MCF 10A (cell line): Measurements from ENCODE around the gene SPECC1L. TPM values are rescaled to one million over a fixed set of nuclear protein-coding genes. Genes with fewer than 3 reads are reported as not detected.
A peak's percentile ranks its signal among the peaks of the same experiment; 100 is the strongest.

Experiments
- BruUV-seq: library from RNA; stranded (reverse); fragments of 400-500 nt; replicated peaks from 2 replicates; lab custom pipeline; 2021; lab: Mats Ljungman, UMichigan
- CTCF ChIA-PET: fragments of 300-600 bp; sonication (Branson Sonifier 250); formaldehyde crosslinking; extraction: SDS; loops from one replicate; lab custom pipeline; 2021; ENCODE audit warnings: antibody characterized with exemption, inconsistent platforms; lab: Yijun Ruan, JAX
- POLR2A ChIA-PET: fragments of 300-600, 350-650 bp; sonication (Branson Sonifier 250); formaldehyde crosslinking; extraction: SDS; loops from one replicate; lab custom pipeline; 2020; ENCODE audit warnings: antibody characterized with exemption, inconsistent platforms; lab: Yijun Ruan, JAX
- DNase-seq: peaks from one replicate; pipeline ENCODE4 v3.0.0-alpha.2; 2018; ENCODE audit not compliant: unreplicated experiment
- H3K27ac Mint-ChIP-seq: one replicate; pipeline ENCODE4 v1.8.0; 2022; ENCODE audit warnings: mild to moderate bottlenecking, low read depth, mixed read lengths; ENCODE audit not compliant: unreplicated experiment
- H3K27me3 Mint-ChIP-seq: one replicate; pipeline ENCODE4 v1.8.0; 2022; ENCODE audit warnings: mixed read lengths; ENCODE audit not compliant: insufficient read depth, unreplicated experiment
- H3K36me3 Mint-ChIP-seq: one replicate; pipeline ENCODE4 v1.8.0; 2022; ENCODE audit warnings: mild to moderate bottlenecking, moderate library complexity, mixed read lengths; ENCODE audit not compliant: insufficient read depth, unreplicated experiment
- H3K4me1 Mint-ChIP-seq: one replicate; pipeline ENCODE4 v1.8.0; 2022; ENCODE audit warnings: mixed read lengths; ENCODE audit not compliant: insufficient read depth, unreplicated experiment
- H3K4me3 Mint-ChIP-seq: one replicate; pipeline ENCODE4 v1.8.0; 2022; ENCODE audit warnings: mild to moderate bottlenecking, moderate library complexity, mixed read lengths; ENCODE audit not compliant: unreplicated experiment
- H3K9me3 Mint-ChIP-seq: one replicate; pipeline ENCODE4 v1.8.0; 2022; ENCODE audit warnings: mixed read lengths; ENCODE audit not compliant: unreplicated experiment
- intact Hi-C: fragments of 100-400 bp; cut with micrococcal nuclease; formaldehyde crosslinking; loops from 2 replicates; pipeline ENCODE4 v1.14.1; 2022
- total RNA-seq: library from RNA; stranded (reverse); gene quantifications from 2 replicates; pipeline ENCODE4 v1.2.3, GENCODE V29; 2022
- TF ChIP-seq, protein P1 (sequence below): fragments of 200-600 bp; IDR thresholded peaks from one replicate; pipeline ENCODE4 v1.8.0; 2022; ENCODE audit warnings: antibody characterized with exemption, mild to moderate bottlenecking; ENCODE audit not compliant: unreplicated experiment

Gene SPECC1L
- total RNA-seq, 1 experiment from 2014 or later = 60.4 TPM

DNA sequence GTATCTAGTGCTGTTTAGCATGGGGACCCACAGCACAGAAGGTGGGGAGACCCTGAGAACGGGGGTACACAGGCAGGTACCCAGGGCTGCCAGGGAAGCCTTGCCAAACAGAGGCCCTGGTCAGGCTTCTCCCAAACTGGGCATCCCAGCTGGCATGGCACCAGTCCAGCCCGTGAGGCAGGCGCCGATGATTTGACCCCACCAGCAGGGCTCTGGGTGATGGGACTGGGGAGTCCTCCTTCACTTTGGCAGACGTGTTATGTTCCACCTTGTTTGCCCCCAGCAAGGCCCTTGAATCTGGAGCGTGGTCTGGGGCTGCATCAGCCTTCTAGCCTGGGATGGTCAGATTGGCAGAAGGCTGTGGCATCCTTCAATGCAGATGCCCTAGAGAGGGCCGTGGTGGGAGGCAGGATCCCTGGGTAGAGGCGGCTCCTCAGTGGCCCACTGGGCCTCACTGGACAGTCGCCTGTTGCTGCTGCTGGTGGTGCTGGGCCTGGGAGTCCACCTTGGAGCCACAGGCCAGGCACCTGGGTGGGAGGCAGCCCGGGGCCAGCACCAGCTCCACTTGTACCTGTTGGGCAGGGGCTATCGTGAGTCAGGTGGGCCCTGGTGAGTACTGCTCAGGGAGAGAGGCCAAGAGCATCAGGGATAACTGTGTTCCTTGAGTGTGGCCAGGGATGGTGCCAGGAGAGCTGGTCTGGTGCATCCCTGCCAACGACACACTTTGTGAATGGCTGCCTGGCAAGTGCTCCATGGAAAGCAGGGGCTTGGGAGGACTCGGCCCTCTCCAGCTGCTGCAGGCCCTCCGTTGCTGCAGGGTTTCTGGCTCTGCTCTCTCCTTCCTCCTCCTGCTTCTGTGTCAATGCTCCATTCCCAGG, 160.0 kb downstream of the SPECC1L start:
- Mint-ChIP-seq H3K27ac (no peak overlapping the region), H3K27me3 (peaks cover 12% of the 10 kb centered on the region), H3K4me3 (no peak overlapping the region), H3K36me3 (no peaks in the 10 kb centered on the region), H3K9me3 (no peaks in the 10 kb centered on the region), H3K4me1 (peaks cover 15% of the 10 kb centered on the region)
- ChIA-PET POLR2A (interaction anchor here (1.2 kb wide), 1 partner anchor 12 kb away, joined by 4 read pairs; no protein-coding TSS in a partner anchor), CTCF (interaction anchor here (0.7 to 1.9 kb wide), 6 partner anchors 76 to 95 kb away, joined by 3 to 7 read pairs (median 4); no protein-coding TSS in a partner anchor)
- no TSS peak for BruUV-seq
- DNase-seq = no peak
- intact Hi-C loops = no loop called here
- TF ChIP-seq, protein P1, sequence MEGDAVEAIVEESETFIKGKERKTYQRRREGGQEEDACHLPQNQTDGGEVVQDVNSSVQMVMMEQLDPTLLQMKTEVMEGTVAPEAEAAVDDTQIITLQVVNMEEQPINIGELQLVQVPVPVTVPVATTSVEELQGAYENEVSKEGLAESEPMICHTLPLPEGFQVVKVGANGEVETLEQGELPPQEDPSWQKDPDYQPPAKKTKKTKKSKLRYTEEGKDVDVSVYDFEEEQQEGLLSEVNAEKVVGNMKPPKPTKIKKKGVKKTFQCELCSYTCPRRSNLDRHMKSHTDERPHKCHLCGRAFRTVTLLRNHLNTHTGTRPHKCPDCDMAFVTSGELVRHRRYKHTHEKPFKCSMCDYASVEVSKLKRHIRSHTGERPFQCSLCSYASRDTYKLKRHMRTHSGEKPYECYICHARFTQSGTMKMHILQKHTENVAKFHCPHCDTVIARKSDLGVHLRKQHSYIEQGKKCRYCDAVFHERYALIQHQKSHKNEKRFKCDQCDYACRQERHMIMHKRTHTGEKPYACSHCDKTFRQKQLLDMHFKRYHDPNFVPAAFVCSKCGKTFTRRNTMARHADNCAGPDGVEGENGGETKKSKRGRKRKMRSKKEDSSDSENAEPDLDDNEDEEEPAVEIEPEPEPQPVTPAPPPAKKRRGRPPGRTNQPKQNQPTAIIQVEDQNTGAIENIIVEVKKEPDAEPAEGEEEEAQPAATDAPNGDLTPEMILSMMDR = no peak

DNA sequence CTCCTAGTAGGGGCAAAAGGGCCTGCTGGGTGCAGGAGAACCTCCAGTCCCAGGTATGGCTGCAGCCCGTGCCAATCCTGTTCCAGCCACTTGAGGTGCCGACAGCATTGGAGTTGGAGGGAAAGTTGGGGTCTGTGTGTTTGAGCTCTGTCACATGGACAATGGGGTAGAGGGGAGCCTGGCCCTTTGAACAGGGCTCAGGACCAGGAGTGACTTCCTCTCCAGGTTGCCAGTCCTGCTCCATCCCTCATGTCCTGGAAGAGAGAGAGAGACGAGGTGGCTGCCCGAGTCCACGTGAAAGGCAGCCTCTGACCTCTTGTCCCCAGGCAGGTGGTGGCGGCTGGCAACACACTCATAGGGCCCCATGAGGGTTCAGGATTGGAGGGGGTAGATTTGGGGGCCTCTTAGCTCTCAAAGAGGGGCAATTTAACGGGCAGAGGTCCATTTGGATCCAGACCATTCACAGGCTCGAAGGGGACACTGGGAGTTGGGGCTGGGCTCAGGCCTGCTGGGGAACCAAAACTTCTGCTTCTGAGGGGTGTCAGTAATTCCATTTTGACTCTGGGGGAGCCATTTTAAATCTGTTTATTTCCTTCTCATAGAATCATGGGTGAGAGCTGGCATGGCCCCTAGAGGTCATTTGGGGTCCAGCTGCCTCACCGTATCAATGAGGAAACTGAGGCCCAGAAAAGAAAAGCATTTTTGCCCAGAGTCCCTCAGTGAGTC, 160.8 kb downstream of the SPECC1L start:
- H3K4me1 Mint-ChIP-seq = peaks cover 15% of the 10 kb centered on the region
- intact Hi-C loops = no loop called here
- no peaks in the 10 kb centered on the region for H3K9me3 Mint-ChIP-seq
- no peak overlapping the region for H3K4me3 Mint-ChIP-seq
- BruUV-seq = no TSS peak
- H3K27ac Mint-ChIP-seq = no peak overlapping the region
- TF ChIP-seq, protein P1 = no peak
- ChIA-PET POLR2A (interaction anchor here (0.7 to 1.1 kb wide), 3 partner anchors 11 to 91 kb away, joined by 3 to 4 read pairs (median 3); no protein-coding TSS in a partner anchor), CTCF (interaction anchor here (1.3 to 1.4 kb wide), 2 partner anchors 91 to 92 kb away, joined by 4 to 5 read pairs; no protein-coding TSS in a partner anchor)
- DNase-seq = no peak
- H3K27me3 Mint-ChIP-seq = peaks cover 4% of the 10 kb centered on the region
- H3K36me3 Mint-ChIP-seq = no peaks in the 10 kb centered on the region

DNA sequence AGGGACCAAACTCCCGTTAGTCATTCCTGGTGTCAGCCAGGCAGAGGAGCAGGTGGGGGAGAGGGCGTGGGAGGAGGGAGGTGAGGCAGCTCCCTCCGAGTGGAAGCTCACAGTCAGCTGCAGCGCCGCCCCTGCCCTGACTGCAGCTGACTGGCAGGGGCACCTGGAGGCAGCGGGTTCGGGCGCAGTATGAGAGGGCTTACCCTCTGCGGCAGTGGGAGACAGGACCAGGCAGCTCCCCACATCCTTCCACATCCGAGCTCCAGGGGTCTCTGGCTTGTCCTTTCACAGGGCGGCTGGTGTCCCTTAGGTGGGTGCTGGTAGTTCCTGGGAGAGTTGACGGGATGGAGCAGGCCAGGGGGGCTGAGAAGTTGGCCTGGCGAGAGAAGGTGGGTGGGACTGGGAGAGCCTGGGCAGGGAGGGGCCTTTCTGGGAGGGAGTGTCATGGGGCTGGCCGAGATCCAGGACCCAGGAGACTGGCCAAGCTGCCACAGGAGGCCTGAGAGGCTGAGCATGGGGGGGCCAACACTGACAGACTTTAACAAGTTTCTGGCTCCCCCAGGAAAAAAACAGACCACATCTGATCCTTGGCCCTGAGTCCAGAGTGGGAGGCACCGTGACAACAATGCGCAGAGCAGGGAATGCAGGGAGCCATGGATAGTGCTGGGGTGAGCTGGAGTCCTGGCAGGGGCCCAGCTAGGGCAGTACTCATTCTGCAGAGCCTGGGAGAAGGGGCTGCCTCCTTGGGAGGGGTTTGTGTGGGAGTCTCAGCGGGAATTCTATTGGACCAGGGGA, 161.6 kb downstream of the SPECC1L start:
- DNase-seq = peak; percentile 63
- H3K36me3 Mint-ChIP-seq = no peaks in the 10 kb centered on the region
- TF ChIP-seq, protein P1 = no peak
- POLR2A ChIA-PET = interaction anchor here (0.7 to 1.1 kb wide), 3 partner anchors 12 to 90 kb away, joined by 3 to 4 read pairs (median 3); no protein-coding TSS in a partner anchor
- no TSS peak for BruUV-seq
- CTCF ChIA-PET = interaction anchor here (1.3 to 1.4 kb wide), 2 partner anchors 90 to 91 kb away, joined by 4 to 5 read pairs; no protein-coding TSS in a partner anchor
- H3K9me3 Mint-ChIP-seq = no peaks in the 10 kb centered on the region
- H3K4me1 Mint-ChIP-seq = peaks cover 15% of the 10 kb centered on the region
- intact Hi-C loops = no loop called here
- no peak overlapping the region for H3K4me3 Mint-ChIP-seq
- no peak overlapping the region for H3K27ac Mint-ChIP-seq
- H3K27me3 Mint-ChIP-seq = no peaks in the 10 kb centered on the region
